GM18951 (cell line): ENCODE results near the gene ERC2.

Experiments used
- POLR2A ChIP-seq: IDR thresholded peaks from 4 replicates; pipeline ENCODE4 v1.6.1; 2011; ENCODE audit warnings: mild to moderate bottlenecking; ENCODE audit not compliant: insufficient read length, insufficient read depth; ENCODE audit errors: extremely low read depth
- in situ Hi-C: fragments of 300-500 bp; cut with MboI; formaldehyde crosslinking; loops from one replicate; pipeline ENCODE4 v1.12.0; 2022; ENCODE audit warnings: low sequenced_read_pairs, mixed read lengths, inconsistent platforms; ENCODE audit not compliant: unreplicated experiment

Gene ERC2

GRCh38 chr3:55746808-55747413 lies 721.4 kb downstream of the ERC2 start:
- TF ChIP-seq POLR2A = no peak
- in situ Hi-C loops = loop anchor here (25.0 kb wide), 1 partner anchor 260 kb away; the partner anchor contains the start of gene WNT5A

GRCh38 chr3:55742832-55743136 lies 725.5 kb downstream of the ERC2 start:
- no peak for TF ChIP-seq POLR2A
- in situ Hi-C loops = loop anchor here (25.0 kb wide), 1 partner anchor 255 kb away; the partner anchor contains the start of gene WNT5A

GRCh38 chr3:55742022-55742831 lies 726.0 kb downstream of the ERC2 start:
- in situ Hi-C loops = loop anchor here (25.0 kb wide), 1 partner anchor 255 kb away; the partner anchor contains the start of gene WNT5A

GRCh38 chr3:55737186-55737585 lies 731.1 kb downstream of the ERC2 start:
- in situ Hi-C loops = loop anchor here (25.0 kb wide), 1 partner anchor 250 kb away; the partner anchor contains the start of gene WNT5A
- TF ChIP-seq POLR2A = no peak

More at GRCh38 chr3:55742022-55742831, 726.0 kb downstream of the ERC2 start:
- TF ChIP-seq POLR2A = no peak

- TF ChIP-seq POLR2A = no peak
- in situ Hi-C loops = loop anchor here (25.0 kb wide), 1 partner anchor 249 kb away; the partner anchor contains the start of gene WNT5A
Observed at GRCh38 chr3:55735976-55736375, 732.3 kb downstream of the ERC2 start.

GRCh38 chr3:55731741-55732140 lies 736.5 kb downstream of the ERC2 start:
- in situ Hi-C loops = loop anchor here (25.0 kb wide), 1 partner anchor 244 kb away; the partner anchor contains the start of gene WNT5A
- TF ChIP-seq POLR2A = no peak

- TF ChIP-seq POLR2A = no peak
- in situ Hi-C loops = loop anchor here (25.0 kb wide), 1 partner anchor 242 kb away; the partner anchor contains the start of gene WNT5A
Observed at GRCh38 chr3:55729546-55729945, 738.7 kb downstream of the ERC2 start.

GRCh38 chr3:55728461-55729100 lies 739.7 kb downstream of the ERC2 start:
- no peak for TF ChIP-seq POLR2A
- in situ Hi-C loops = loop anchor here (25.0 kb wide), 1 partner anchor 241 kb away; the partner anchor contains the start of gene WNT5A

- in situ Hi-C loops = loop anchor here (25.0 kb wide), 1 partner anchor 239 kb away; the partner anchor contains the start of gene WNT5A
- no peak for TF ChIP-seq POLR2A
Observed at GRCh38 chr3:55726501-55726775, 741.8 kb downstream of the ERC2 start.

GRCh38 chr3:55725681-55726500 lies 742.4 kb downstream of the ERC2 start:
- in situ Hi-C loops = loop anchor here (25.0 kb wide), 1 partner anchor 239 kb away; the partner anchor contains the start of gene WNT5A
- no peak for TF ChIP-seq POLR2A

GRCh38 chr3:55724821-55725220 lies 743.4 kb downstream of the ERC2 start:
- TF ChIP-seq POLR2A = no peak
- in situ Hi-C loops = loop anchor here (25.0 kb wide), 1 partner anchor 238 kb away; the partner anchor contains the start of gene WNT5A

- in situ Hi-C loops = no loop called here
- TF ChIP-seq POLR2A = no peak
Observed at GRCh38 chr3:55724407-55724784, 743.9 kb downstream of the ERC2 start.

GRCh38 chr3:55723653-55724406 lies 744.4 kb downstream of the ERC2 start:
- no peak for TF ChIP-seq POLR2A
- in situ Hi-C loops = no loop called here
